Parathyroid adenoma (tissue), 2 donors: ENCODE measurements around the gene HUWE1.

Source experiments
- H2AFZ ChIP-seq: fragments of 300-600 bp; sonication (generic); one replicate; pipeline ENCODE4 v1.7.0; 2017; ENCODE audit warnings: antibody characterized with exemption, mild to moderate bottlenecking
- H3K27ac ChIP-seq: fragments of 300-600 bp; sonication (generic); one replicate; pipeline ENCODE4 v1.7.0; 2017
- H3K27me3 ChIP-seq: fragments of 300-600 bp; sonication (generic); one replicate; pipeline ENCODE4 v1.7.0; 2017; ENCODE audit warnings: low read length; ENCODE audit not compliant: control insufficient read depth, insufficient read depth
- H3K36me3 ChIP-seq: fragments of 300-600 bp; sonication (generic); one replicate; pipeline ENCODE4 v1.7.0; 2017; ENCODE audit warnings: low read length; ENCODE audit not compliant: control insufficient read depth, insufficient read depth
- H3K4me1 ChIP-seq: fragments of 300-600 bp; sonication (generic); one replicate; pipeline ENCODE4 v1.7.0; 2017; ENCODE audit warnings: control low read depth
- H3K4me2 ChIP-seq: fragments of 300-600 bp; sonication (generic); one replicate; pipeline ENCODE4 v1.7.0; 2017; ENCODE audit warnings: low read length
- H3K4me3 ChIP-seq: fragments of 300-600 bp; sonication (generic); one replicate; pipeline ENCODE4 v1.7.0; 2017; ENCODE audit warnings: low read depth, low read length
- H3K79me2 ChIP-seq: fragments of 300-600 bp; sonication (generic); one replicate; pipeline ENCODE4 v1.7.0; 2017; ENCODE audit warnings: control low read depth
- H3K9ac ChIP-seq: fragments of 300-600 bp; sonication (generic); one replicate; pipeline ENCODE4 v1.7.0; 2017; ENCODE audit warnings: mild to moderate bottlenecking
- H3K9me3 ChIP-seq: fragments of 300-600 bp; sonication (generic); one replicate; pipeline ENCODE4 v1.7.0; 2017; ENCODE audit warnings: low read length; ENCODE audit not compliant: control insufficient read depth
- TF ChIP-seq, protein P1 (sequence below): fragments of 300-600 bp; sonication (generic); IDR thresholded peaks from one replicate; pipeline ENCODE4 v1.7.0; 2017; ENCODE audit warnings: antibody characterized with exemption, mild to moderate bottlenecking
- donor health status: primary hyperparathyroidism.

The HUWE1 gene

DNA sequence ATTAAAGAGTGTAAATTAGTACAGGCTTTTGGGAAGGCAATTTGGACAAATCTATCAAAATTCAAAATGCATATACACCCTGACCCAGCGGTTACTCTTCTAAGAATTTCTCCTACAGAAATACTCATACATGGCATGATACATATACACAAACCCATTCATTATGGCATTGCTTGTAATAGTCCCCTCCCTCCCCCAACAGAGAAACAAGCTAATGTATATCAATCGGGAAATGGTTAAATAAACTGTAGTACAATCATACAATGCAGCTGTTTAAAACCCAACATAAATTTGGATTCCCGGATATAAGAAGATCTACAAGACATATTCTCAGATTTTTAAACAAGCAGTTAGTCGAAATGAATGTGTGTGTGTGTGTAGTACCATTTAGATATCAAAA lies 808 bp downstream of the HUWE1 start:
- Histone ChIP-seq H3K4me1 (no peaks in the 10 kb centered on the region), H3K4me3 (peak overlapping the region; percentile 70), H2AFZ (peak overlapping the region; percentile 92), H3K27me3 (no peaks in the 10 kb centered on the region), H3K4me2 (peak overlapping the region; percentile 80), H3K27ac (peak overlapping the region; percentile 85), H3K9me3 (no peaks in the 10 kb centered on the region), H3K79me2 (peaks cover 2% of the 10 kb centered on the region), H3K9ac (no peak overlapping the region), H3K36me3 (no peaks in the 10 kb centered on the region)
- TF ChIP-seq, protein P1, sequence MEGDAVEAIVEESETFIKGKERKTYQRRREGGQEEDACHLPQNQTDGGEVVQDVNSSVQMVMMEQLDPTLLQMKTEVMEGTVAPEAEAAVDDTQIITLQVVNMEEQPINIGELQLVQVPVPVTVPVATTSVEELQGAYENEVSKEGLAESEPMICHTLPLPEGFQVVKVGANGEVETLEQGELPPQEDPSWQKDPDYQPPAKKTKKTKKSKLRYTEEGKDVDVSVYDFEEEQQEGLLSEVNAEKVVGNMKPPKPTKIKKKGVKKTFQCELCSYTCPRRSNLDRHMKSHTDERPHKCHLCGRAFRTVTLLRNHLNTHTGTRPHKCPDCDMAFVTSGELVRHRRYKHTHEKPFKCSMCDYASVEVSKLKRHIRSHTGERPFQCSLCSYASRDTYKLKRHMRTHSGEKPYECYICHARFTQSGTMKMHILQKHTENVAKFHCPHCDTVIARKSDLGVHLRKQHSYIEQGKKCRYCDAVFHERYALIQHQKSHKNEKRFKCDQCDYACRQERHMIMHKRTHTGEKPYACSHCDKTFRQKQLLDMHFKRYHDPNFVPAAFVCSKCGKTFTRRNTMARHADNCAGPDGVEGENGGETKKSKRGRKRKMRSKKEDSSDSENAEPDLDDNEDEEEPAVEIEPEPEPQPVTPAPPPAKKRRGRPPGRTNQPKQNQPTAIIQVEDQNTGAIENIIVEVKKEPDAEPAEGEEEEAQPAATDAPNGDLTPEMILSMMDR, result no peak

DNA sequence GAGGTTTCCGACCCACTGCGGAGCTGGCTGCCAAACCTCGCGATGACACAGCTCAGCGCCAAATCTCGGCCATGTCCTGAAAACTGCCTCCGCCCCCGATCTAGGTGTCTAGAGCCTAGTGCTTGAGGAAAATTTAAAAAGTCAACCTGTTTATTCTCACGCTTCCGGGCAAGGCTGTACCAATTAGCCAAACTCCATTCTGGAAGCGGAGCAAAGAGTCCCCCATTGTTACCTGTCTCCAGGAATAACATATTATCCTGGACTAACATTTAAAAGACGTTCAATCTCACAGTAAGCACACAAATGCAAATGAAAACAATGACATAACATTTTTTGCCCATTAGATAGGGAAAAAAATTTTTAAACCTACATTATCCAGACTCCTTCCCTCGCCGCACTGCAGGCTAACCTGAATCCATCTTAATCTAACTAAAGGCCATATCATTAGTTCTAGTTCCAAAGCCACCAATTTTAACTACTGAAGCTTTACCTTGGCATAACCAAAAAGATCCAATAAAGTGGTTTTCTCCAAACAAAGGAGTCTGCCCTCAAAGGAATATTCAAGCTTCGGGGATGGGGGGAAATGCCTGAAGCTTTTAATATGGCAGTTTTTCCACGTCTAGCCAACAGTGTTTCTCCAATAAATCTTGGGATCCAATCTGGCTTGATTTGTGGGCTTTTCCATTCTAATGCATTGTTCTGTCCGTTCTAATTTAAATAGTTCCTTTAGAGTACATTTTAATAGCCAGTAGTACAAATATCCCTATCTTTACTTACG lies 1.9 kb downstream of the HUWE1 start:
- H3K4me2 ChIP-seq, result peak overlapping the region; percentile 80
- no peaks in the 10 kb centered on the region for H3K4me1 ChIP-seq
- TF ChIP-seq, protein P1, result no peak
- H2AFZ ChIP-seq, result peak overlapping the region; percentile 68
- H3K9me3 ChIP-seq, result no peaks in the 10 kb centered on the region
- H3K27me3 ChIP-seq, result no peaks in the 10 kb centered on the region
- peaks cover 2% of the 10 kb centered on the region for H3K79me2 ChIP-seq
- no peaks in the 10 kb centered on the region for H3K36me3 ChIP-seq
- H3K4me3 ChIP-seq, result peak overlapping the region; percentile 74
- peak overlapping the region; percentile 98 for H3K27ac ChIP-seq
- H3K9ac ChIP-seq, result no peak overlapping the region

DNA sequence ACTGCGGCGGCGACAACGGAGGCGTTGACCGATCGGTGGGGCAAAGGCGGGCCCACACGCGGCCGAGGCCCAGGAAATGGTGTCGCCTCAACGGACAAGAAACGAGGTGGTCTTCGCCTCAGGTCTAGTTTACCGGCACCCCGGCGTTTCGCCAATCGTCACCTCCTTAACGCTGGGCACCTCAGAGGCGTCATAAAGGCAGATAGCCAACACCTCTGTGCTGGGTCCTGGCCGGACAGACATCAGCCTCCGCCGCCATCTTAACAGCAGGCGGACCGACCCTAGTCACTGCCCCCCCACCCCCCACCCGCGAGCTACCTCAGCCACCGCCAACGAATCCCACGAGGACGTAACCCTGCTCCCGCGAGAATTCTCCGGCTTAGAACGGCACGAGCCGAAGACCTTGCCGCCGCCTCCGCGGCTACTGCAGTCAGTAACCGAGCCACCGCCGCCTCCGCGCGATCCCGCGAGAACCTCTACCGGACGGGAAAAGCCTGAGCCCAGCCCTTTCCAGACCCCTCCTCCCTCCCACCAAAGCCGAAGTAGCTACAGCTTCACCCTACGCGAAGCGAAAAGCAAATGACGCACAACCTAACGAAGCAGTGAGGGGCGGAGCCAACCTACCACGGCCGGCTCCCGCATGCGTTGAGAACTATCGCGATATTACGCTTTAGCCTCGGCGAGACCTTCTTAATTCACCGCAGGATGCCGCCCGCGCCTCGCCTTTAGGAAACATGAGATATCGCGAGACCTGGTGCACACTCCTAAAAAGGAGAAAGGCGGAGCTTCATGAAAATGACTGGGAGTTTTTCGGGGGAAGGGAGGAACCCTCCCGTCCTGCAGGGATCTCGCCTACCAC lies 2.7 kb downstream of the HUWE1 start:
- peak overlapping the region; percentile 47 for H3K4me2 ChIP-seq

DNA sequence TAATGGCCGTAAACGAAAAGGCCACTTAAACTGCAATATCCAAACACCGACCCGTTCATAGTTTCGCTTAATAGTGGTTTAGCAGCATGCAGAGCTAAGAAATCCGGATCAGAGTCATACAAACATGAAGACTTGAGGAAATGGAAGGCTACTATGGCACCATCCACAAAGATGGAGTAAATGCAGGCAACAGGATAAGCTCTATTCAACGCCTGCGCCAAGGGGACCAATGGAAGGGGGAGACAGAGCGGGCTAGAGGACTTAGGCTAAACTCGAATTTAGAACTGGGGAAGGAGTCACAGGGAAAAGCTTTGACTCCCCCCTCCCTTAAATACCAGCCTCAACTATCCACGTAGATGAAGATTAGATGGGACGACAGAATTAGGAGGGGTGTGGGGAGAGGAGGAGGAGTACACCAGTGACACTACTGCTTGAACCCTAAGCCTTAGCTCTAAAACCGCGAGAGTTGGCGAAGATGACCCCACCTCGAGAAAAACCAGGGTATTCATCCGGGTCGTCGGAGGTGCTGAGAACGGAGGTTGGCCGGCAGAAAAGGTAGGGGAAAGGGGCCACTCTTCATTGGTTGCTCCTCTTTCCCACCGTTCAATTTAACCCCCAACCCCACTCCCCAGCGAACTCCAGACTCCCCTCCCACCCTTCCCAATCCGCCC lies 3.5 kb downstream of the HUWE1 start:
- Histone ChIP-seq H3K9ac (peak overlapping the region; percentile 67), H3K27me3 (no peaks in the 10 kb centered on the region), H3K79me2 (peaks cover 5% of the 10 kb centered on the region), H3K4me1 (peaks cover 5% of the 10 kb centered on the region), H3K9me3 (no peaks in the 10 kb centered on the region), H3K4me3 (peak overlapping the region; percentile 74), H3K4me2 (peak overlapping the region; percentile 47), H3K27ac (peak overlapping the region; percentile 98), H3K36me3 (no peaks in the 10 kb centered on the region), H2AFZ (peak overlapping the region; percentile 17)
- TF ChIP-seq, protein P1, result no peak

More for the DNA sequence above, 2.7 kb downstream of the HUWE1 start:
- Histone ChIP-seq H2AFZ (peak overlapping the region; percentile 17), H3K9ac (peak overlapping the region; percentile 67), H3K4me3 (peak overlapping the region; percentile 74), H3K27ac (peak overlapping the region; percentile 98), H3K4me1 (peaks cover 2% of the 10 kb centered on the region), H3K9me3 (no peaks in the 10 kb centered on the region), H3K36me3 (no peaks in the 10 kb centered on the region), H3K27me3 (no peaks in the 10 kb centered on the region), H3K79me2 (peaks cover 4% of the 10 kb centered on the region)
- TF ChIP-seq, protein P1, result no peak
